ENCODE measurements around the gene MAGEB6. TPM values are rescaled to one million over a fixed set of nuclear protein-coding genes. Genes with fewer than 3 reads are reported as not detected.

The MAGEB6 gene
- total RNA-seq (not detected in 2 replicates), polyA plus RNA-seq (not detected in 2 replicates), polyA minus RNA-seq (ENCODE audit: low replicate concordance) (not detected in 2 replicates)
- polyA plus RNA-seq (2012), result not detected in 2 replicates

- TF ChIP-seq CTCF (conservative IDR thresholded peaks at IDR 0.05 in 1 of 2, IDR thresholded peaks at IDR 0.05 in 1 of 2; ENCODE audit: low read depth in 1 of 2, low read length in 2 of 2) (no peak), EZH2 (IDR thresholded peaks at IDR 0.05; ENCODE audit: low read length, missing control alignments) (no peak)
- H3K4me3 ChIP-seq (replicated peaks in 1 of 4; ENCODE audit: control extremely low read depth in 1 of 4, insufficient read depth in 1 of 4, low read depth in 3 of 4, low read length in 4 of 4), result no peak within 1 kb of the TSS
- no peaks in the 10 kb centered on the region for H3K79me2 ChIP-seq (ENCODE audit: control insufficient read depth, insufficient read depth, low read length)
- no peak within 1 kb of the TSS for H3K27ac ChIP-seq (ENCODE audit: insufficient read depth, low read length)
- H3K9ac ChIP-seq (ENCODE audit: insufficient read depth, low read length), result no peak within 1 kb of the TSS
- no peaks in the 10 kb centered on the region for H3K36me3 ChIP-seq (ENCODE audit: control insufficient read depth, insufficient read depth, low read length)
- DNase-seq (ENCODE audit: low read depth in 2 of 2), result no peak
- no peaks in the 10 kb centered on the region for H3K4me1 ChIP-seq (ENCODE audit: control insufficient read depth, extremely low read depth, insufficient read depth, low read length)
- H3K4me2 ChIP-seq (ENCODE audit: extremely low read depth, insufficient read depth, low read length), result no peak within 1 kb of the TSS
- H2AFZ ChIP-seq (ENCODE audit: low read length), result no peak within 1 kb of the TSS
- H4K20me1 ChIP-seq (ENCODE audit: control insufficient read depth, extremely low read depth, insufficient read depth, low read length), result no peaks in the 10 kb centered on the region
- H3K9me3 ChIP-seq (ENCODE audit: control insufficient read depth, insufficient read depth, low read depth, low read length), result no peaks in the 10 kb centered on the region
- no peaks in the 10 kb centered on the region for H3K27me3 ChIP-seq (ENCODE audit: control insufficient read depth, insufficient read depth, low read length)
Observed at GRCh38 chrX:26192204-26192603, at the start of gene MAGEB6. Gene MAGEB6, plus strand, starts transcription at chrX:26192440. Its CDS starts 1,407 bp downstream, at chrX:26193847.

DNA sequence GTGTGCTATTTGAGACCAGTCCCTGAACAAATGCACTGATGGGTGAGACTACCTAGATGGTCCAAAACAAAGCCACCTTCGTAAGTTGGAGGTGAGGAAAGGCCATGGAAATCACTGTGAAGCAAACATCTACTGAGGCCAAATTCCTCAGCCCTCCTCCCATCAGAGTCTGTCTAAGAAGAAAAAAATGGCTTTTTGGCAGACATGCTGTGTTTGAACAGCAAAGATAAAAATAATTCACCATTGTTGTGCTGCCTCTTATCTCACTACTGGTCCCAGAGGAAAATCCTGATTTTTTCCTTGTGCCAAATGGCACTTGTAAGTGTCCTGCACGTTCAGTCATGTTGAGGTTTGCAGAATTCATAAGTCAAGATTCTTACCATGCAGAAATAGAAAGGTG lies 46.2 kb upstream of the MAGEB6 start:
- TF ChIP-seq EZH2 (IDR thresholded peaks at IDR 0.05; ENCODE audit: low read length, missing control alignments) (no peak), CTCF (conservative IDR thresholded peaks at IDR 0.05 in 1 of 2, IDR thresholded peaks at IDR 0.05 in 1 of 2; ENCODE audit: low read depth in 1 of 2, low read length in 2 of 2) (no peak)
- Histone ChIP-seq H3K4me2 (ENCODE audit: extremely low read depth, insufficient read depth, low read length) (no peak overlapping the region), H2AFZ (ENCODE audit: low read length) (no peak overlapping the region), H3K9me3 (ENCODE audit: control insufficient read depth, insufficient read depth, low read depth, low read length) (no peaks in the 10 kb centered on the region), H3K79me2 (ENCODE audit: control insufficient read depth, insufficient read depth, low read length) (no peaks in the 10 kb centered on the region), H3K27me3 (ENCODE audit: control insufficient read depth, insufficient read depth, low read length) (no peaks in the 10 kb centered on the region), H3K9ac (ENCODE audit: insufficient read depth, low read length) (no peak overlapping the region), H3K36me3 (ENCODE audit: control insufficient read depth, insufficient read depth, low read length) (no peaks in the 10 kb centered on the region), H3K27ac (ENCODE audit: insufficient read depth, low read length) (no peak overlapping the region), H3K4me3 (replicated peaks in 1 of 4; ENCODE audit: control extremely low read depth in 1 of 4, insufficient read depth in 1 of 4, low read depth in 3 of 4, low read length in 4 of 4) (no peak overlapping the region), H4K20me1 (ENCODE audit: control insufficient read depth, extremely low read depth, insufficient read depth, low read length) (no peaks in the 10 kb centered on the region), H3K4me1 (ENCODE audit: control insufficient read depth, extremely low read depth, insufficient read depth, low read length) (no peaks in the 10 kb centered on the region)
- DNase-seq (ENCODE audit: low read depth in 2 of 2), result no peak

DNA sequence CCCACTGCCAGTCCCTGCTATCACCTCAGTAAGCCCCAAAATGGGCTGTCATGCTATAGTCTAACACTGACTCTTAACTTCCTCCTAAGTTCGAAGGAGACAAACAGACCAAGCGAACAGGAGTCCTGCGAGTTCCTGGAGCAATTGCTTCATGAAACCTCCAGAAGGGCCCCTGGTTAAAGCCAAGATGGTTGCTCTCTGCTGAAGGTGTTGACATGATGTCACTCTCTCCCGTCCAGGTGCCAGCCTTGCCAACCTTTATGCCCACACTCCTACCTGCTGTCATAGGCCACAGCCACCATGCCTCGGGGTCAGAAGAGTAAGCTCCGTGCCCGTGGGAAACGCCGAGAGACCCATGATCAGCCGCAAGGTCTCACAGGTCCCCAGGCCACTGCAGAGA lies 31.9 kb upstream of the MAGEB6 start, which contains the start of gene MAGEB6B:
MAGEB6B (plus strand) TSS at position 301 of the 400 bp plus-strand sequence; CDS start at position 301, 0 bp downstream.
- Histone ChIP-seq H3K4me2 (ENCODE audit: extremely low read depth, insufficient read depth, low read length) (no peak within 1 kb of the TSS), H3K27me3 (ENCODE audit: control insufficient read depth, insufficient read depth, low read length) (no peaks in the 10 kb centered on the region), H3K36me3 (ENCODE audit: control insufficient read depth, insufficient read depth, low read length) (no peaks in the 10 kb centered on the region), H3K4me1 (ENCODE audit: control insufficient read depth, extremely low read depth, insufficient read depth, low read length) (no peaks in the 10 kb centered on the region), H2AFZ (ENCODE audit: low read length) (no peak within 1 kb of the TSS), H3K27ac (ENCODE audit: insufficient read depth, low read length) (no peak within 1 kb of the TSS), H3K9ac (ENCODE audit: insufficient read depth, low read length) (no peak within 1 kb of the TSS), H3K79me2 (ENCODE audit: control insufficient read depth, insufficient read depth, low read length) (no peaks in the 10 kb centered on the region), H3K9me3 (ENCODE audit: control insufficient read depth, insufficient read depth, low read depth, low read length) (no peaks in the 10 kb centered on the region), H3K4me3 (replicated peaks in 1 of 4; ENCODE audit: control extremely low read depth in 1 of 4, insufficient read depth in 1 of 4, low read depth in 3 of 4, low read length in 4 of 4) (no peak within 1 kb of the TSS), H4K20me1 (ENCODE audit: control insufficient read depth, extremely low read depth, insufficient read depth, low read length) (no peaks in the 10 kb centered on the region)
- TF ChIP-seq CTCF (conservative IDR thresholded peaks at IDR 0.05 in 1 of 2, IDR thresholded peaks at IDR 0.05 in 1 of 2; ENCODE audit: low read depth in 1 of 2, low read length in 2 of 2), result no peak
- no peak for TF ChIP-seq EZH2 (IDR thresholded peaks at IDR 0.05; ENCODE audit: low read length, missing control alignments)
- no peak for DNase-seq (ENCODE audit: low read depth in 2 of 2)
